ENCODE results near the gene CFAP299.
A peak's percentile ranks its signal among the peaks of the same experiment; 100 is the strongest.

Gene CFAP299

GRCh38 chr4:80897537-80898303 lies 562.2 kb downstream of the CFAP299 start:
- DNase-seq (ENCODE audit: low read depth) = no peak
- TF ChIP-seq CTCF (conservative IDR thresholded peaks at IDR 0.05; ENCODE audit: control insufficient read depth, insufficient read depth, low read depth, low read length) = no peak
- no peak overlapping the region for H3K4me3 ChIP-seq (ENCODE audit: control insufficient read depth, low read depth, low read length)

GRCh38 chr4:80900908-80901307 lies 565.4 kb downstream of the CFAP299 start:
- H3K4me3 ChIP-seq (ENCODE audit: control insufficient read depth, low read depth, low read length) = no peak overlapping the region
- DNase-seq (ENCODE audit: low read depth) = no peak
- no peak for TF ChIP-seq CTCF (conservative IDR thresholded peaks at IDR 0.05; ENCODE audit: control insufficient read depth, insufficient read depth, low read depth, low read length)

GRCh38 chr4:80903020-80903419 lies 567.5 kb downstream of the CFAP299 start:
- no peak overlapping the region for H3K4me3 ChIP-seq (ENCODE audit: control insufficient read depth, low read depth, low read length)
- peak; percentile 7 for DNase-seq (ENCODE audit: low read depth)
- TF ChIP-seq CTCF (conservative IDR thresholded peaks at IDR 0.05; ENCODE audit: control insufficient read depth, insufficient read depth, low read depth, low read length) = no peak

- H3K4me3 ChIP-seq (ENCODE audit: control insufficient read depth, low read depth, low read length) = no peak overlapping the region
- no peak for DNase-seq (ENCODE audit: low read depth)
- TF ChIP-seq CTCF (conservative IDR thresholded peaks at IDR 0.05; ENCODE audit: control insufficient read depth, insufficient read depth, low read depth, low read length) = no peak
Measured at GRCh38 chr4:80909938-80910337, 574.4 kb downstream of the CFAP299 start.

- H3K4me3 ChIP-seq (ENCODE audit: control insufficient read depth, low read depth, low read length) = no peak overlapping the region
- TF ChIP-seq CTCF (conservative IDR thresholded peaks at IDR 0.05; ENCODE audit: control insufficient read depth, insufficient read depth, low read depth, low read length) = no peak
- no peak for DNase-seq (ENCODE audit: low read depth)
Measured at GRCh38 chr4:80911458-80911857, 575.9 kb downstream of the CFAP299 start.

- DNase-seq (ENCODE audit: low read depth) = no peak
- no peak overlapping the region for H3K4me3 ChIP-seq (ENCODE audit: control insufficient read depth, low read depth, low read length)
- no peak for TF ChIP-seq CTCF (conservative IDR thresholded peaks at IDR 0.05; ENCODE audit: control insufficient read depth, insufficient read depth, low read depth, low read length)
Measured at GRCh38 chr4:80912350-80912749, 576.8 kb downstream of the CFAP299 start.

All from fibroblast of mammary gland (primary cell).